ENCODE data around the gene OR2AG1.

The OR2AG1 gene

GRCh38 chr11:6825231-6825744 lies 42.5 kb downstream of the OR2AG1 start (continued):
- TF ChIP-seq KLF17 (tag by site-specific recombination; IDR thresholded peaks at IDR 0.05) (peak; percentile 59; the same call in 1 of the 2 replicates), ZNF350 (tag by site-specific recombination; IDR thresholded peaks at IDR 0.05) (no peak), ZNF518A (tag by site-specific recombination; conservative IDR thresholded peaks at IDR 0.05; ENCODE audit: low read depth) (peak; percentile 86), ZFP3 (tag by site-specific recombination; IDR thresholded peaks at IDR 0.05; ENCODE audit: low read depth) (no peak), ZFP69B (tag by site-specific recombination; IDR thresholded peaks at IDR 0.05) (0 out of 2 replicates have a peak, but pooled peaks have one; percentile 28), SCRT2 (tag by site-specific recombination; IDR thresholded peaks at IDR 0.05) (no peak), ZNF114 (tag by site-specific recombination; IDR thresholded peaks at IDR 0.05) (no peak), KLF7 (tag by site-specific recombination; IDR thresholded peaks at IDR 0.05; ENCODE audit: borderline replicate concordance) (no peak), ZNF2 (tag by site-specific recombination; IDR thresholded peaks at IDR 0.05) (no peak), HOXD13 (CRISPR knock-in tag; IDR thresholded peaks at IDR 0.05; ENCODE audit: borderline replicate concordance) (no peak), EGR2 (tag by site-specific recombination; IDR thresholded peaks at IDR 0.05; ENCODE audit: low read depth) (no peak), SETDB1 (IDR thresholded peaks at IDR 0.05; ENCODE audit: insufficient read length, low read length) (peak; percentile 97), ZNF132 (tag by site-specific recombination; IDR thresholded peaks at IDR 0.05; ENCODE audit: borderline replicate concordance) (no peak), MEIS1 (CRISPR knock-in tag; IDR thresholded peaks at IDR 0.05; ENCODE audit: borderline replicate concordance) (no peak), ZBTB7A (tag by site-specific recombination; IDR thresholded peaks at IDR 0.05; ENCODE audit: low read depth) (no peak), ZNF155 (tag by site-specific recombination; IDR thresholded peaks at IDR 0.05) (no peak), ZNF544 (tag by site-specific recombination; IDR thresholded peaks at IDR 0.05) (no peak), ZNF623 (tag by site-specific recombination; IDR thresholded peaks at IDR 0.05) (no peak), SP2 (tag by site-specific recombination; IDR thresholded peaks at IDR 0.05) (peak; percentile 77), ZNF626 (tag by site-specific recombination; IDR thresholded peaks at IDR 0.05) (no peak), ZBTB1 (tag by site-specific recombination; IDR thresholded peaks at IDR 0.05) (no peak), FEZF1 (tag by site-specific recombination; IDR thresholded peaks at IDR 0.05) (no peak), ZNF121 (tag by site-specific recombination; IDR thresholded peaks at IDR 0.05) (no peak), ZNF211 (tag by site-specific recombination; IDR thresholded peaks at IDR 0.05; ENCODE audit: low read depth) (no peak)
- TF ChIP-seq, protein P1, sequence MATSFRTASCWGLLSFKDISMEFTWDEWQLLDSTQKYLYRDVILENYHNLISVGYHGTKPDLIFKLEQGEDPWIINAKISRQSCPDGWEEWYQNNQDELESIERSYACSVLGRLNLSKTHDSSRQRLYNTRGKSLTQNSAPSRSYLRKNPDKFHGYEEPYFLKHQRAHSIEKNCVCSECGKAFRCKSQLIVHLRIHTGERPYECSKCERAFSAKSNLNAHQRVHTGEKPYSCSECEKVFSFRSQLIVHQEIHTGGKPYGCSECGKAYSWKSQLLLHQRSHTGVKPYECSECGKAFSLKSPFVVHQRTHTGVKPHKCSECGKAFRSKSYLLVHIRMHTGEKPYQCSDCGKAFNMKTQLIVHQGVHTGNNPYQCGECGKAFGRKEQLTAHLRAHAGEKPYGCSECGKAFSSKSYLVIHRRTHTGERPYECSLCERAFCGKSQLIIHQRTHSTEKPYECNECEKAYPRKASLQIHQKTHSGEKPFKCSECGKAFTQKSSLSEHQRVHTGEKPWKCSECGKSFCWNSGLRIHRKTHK (tag by site-specific recombination; IDR thresholded peaks at IDR 0.05) = no peak
- TF ChIP-seq, protein P2, sequence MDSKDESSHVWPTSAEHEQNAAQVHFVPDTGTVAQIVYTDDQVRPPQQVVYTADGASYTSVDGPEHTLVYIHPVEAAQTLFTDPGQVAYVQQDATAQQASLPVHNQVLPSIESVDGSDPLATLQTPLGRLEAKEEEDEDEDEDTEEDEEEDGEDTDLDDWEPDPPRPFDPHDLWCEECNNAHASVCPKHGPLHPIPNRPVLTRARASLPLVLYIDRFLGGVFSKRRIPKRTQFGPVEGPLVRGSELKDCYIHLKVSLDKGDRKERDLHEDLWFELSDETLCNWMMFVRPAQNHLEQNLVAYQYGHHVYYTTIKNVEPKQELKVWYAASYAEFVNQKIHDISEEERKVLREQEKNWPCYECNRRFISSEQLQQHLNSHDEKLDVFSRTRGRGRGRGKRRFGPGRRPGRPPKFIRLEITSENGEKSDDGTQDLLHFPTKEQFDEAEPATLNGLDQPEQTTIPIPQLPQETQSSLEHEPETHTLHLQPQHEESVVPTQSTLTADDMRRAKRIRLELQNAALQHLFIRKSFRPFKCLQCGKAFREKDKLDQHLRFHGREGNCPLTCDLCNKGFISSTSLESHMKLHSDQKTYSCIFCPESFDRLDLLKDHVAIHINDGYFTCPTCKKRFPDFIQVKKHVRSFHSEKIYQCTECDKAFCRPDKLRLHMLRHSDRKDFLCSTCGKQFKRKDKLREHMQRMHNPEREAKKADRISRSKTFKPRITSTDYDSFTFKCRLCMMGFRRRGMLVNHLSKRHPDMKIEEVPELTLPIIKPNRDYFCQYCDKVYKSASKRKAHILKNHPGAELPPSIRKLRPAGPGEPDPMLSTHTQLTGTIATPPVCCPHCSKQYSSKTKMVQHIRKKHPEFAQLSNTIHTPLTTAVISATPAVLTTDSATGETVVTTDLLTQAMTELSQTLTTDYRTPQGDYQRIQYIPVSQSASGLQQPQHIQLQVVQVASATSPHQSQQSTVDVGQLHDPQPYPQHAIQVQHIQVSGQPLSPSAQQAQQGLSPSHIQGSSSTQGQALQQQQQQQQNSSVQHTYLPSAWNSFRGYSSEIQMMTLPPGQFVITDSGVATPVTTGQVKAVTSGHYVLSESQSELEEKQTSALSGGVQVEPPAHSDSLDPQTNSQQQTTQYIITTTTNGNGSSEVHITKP (tag by site-specific recombination; IDR thresholded peaks at IDR 0.05) = peak; percentile 87

Data from HEK293 (cell line).